Measurements from ENCODE around the gene C3orf52.

- TF ChIP-seq CTCF (optimal IDR thresholded peaks at IDR 0.05 in 1 of 3, IDR thresholded peaks at IDR 0.05 in 1 of 3, conservative IDR thresholded peaks at IDR 0.05 in 1 of 3; ENCODE audit: extremely low read depth in 1 of 3, insufficient read depth in 2 of 3, low read length in 3 of 3) (no peak), EZH2 (IDR thresholded peaks at IDR 0.05; ENCODE audit: low read length) (no peak)
Observed at GRCh38 chr3:112089956-112090886, 4.0 kb downstream of the C3orf52 start.
